HG03097 (cell line): ENCODE measurements around the gene GALNT15.
A peak's percentile ranks its signal among the peaks of the same experiment; 100 is the strongest.

Experiments
- ATAC-seq: cut with Tn5 transposase; IDR thresholded peaks from one replicate; pipeline ENCODE4 v1.9.1; 2021; ENCODE audit not compliant: unreplicated experiment, low FRiP score

The GALNT15 gene

DNA sequence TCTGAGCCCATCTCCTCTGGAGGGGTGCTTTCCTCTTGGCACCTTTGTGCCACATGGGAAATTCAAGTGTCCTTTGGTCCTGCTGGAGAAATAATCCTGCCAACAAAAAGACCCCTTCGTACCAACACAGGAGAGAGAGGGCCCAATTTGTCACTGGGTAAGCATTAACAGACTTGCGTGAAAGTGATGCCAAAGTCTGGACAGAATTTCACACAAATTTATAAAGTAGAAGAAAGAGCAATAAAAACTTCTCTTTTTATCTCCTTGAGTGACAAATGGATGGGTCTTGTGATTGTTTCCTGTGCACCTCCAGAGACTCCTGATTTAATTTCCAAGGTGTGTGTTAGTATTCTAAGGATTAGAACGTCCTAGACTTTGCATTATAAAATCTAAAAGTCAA, 75.4 kb downstream of the GALNT15 start:
- ATAC-seq = no peak

DNA sequence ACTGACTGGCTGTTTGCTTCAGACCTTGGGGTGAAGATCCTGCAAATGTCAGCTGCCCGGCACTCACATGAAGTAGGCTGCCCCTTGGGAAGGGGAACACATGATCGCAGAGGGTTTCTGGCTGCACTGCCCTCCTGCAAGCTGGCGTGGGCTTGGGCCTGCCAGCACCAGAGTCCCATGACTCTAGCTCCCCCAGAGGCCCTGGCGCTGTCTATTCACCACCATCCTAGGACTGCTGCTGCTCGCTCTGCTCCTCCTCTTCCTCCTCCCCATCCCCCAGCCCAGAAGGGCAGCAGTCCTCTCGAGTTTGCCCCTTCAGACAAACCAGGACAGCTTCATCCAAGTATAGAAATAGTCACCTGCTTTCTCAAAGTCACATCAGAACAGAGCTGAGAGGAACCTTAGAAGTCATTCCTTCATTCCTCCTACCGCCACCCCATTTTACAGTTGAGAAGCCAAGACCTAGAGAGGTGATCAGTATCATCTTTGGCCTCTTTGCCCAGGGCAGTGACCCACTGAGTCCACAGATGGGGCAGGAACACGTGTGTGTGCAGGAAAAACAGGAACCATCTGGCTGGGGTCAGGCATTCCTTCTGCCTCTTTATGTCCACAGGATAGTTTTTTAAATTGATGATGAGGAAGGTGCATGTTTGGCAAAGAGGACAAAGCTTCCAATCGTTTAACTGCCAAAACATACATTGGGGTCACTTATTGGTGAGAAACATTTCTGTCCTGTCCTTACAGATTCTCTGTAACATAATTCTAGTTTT, 77.0 kb downstream of the GALNT15 start:
- no peak for ATAC-seq

GRCh38 chr3:16252243-16252978, 77.9 kb downstream of the GALNT15 start:
- no peak for ATAC-seq

GRCh38 chr3:16252988-16253387, 78.5 kb downstream of the GALNT15 start:
- ATAC-seq = no peak

DNA sequence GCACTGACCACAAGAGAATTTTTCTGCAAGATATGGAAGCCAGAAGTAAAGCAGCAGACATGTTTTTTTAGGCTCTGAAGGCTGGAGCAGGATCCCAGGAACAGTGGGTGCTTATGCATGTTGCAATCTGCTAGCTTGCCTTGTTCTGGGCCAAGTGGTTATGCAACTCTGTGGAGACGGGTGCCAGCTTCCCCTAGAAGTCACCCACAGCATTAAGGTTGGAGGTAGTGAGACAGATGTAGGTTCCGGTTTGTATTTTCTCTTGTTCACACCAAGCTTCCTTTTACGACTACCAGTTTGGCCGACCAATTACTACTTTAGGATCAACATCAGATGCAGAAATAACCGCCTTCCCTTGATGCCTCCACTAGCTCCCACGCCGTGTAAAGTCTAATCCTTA, 79.1 kb downstream of the GALNT15 start:
- ATAC-seq = no peak

GRCh38 chr3:16254916-16255315, 80.4 kb downstream of the GALNT15 start:
- no peak for ATAC-seq

- ATAC-seq = no peak
These were observed 80.8 kb downstream of the GALNT15 start for GRCh38 chr3:16255326-16255725.

GRCh38 chr3:16255726-16256125, 81.2 kb downstream of the GALNT15 start:
- no peak for ATAC-seq

GRCh38 chr3:16257309-16257708, 82.8 kb downstream of the GALNT15 start:
- no peak for ATAC-seq

GRCh38 chr3:16258177-16258576, 83.7 kb downstream of the GALNT15 start:
- no peak for ATAC-seq

GRCh38 chr3:16258866-16259265, 84.4 kb downstream of the GALNT15 start:
- no peak for ATAC-seq

GRCh38 chr3:16260046-16260445, 85.6 kb downstream of the GALNT15 start:
- ATAC-seq = no peak

GRCh38 chr3:16262174-16262573, 87.7 kb downstream of the GALNT15 start:
- ATAC-seq = no peak

DNA sequence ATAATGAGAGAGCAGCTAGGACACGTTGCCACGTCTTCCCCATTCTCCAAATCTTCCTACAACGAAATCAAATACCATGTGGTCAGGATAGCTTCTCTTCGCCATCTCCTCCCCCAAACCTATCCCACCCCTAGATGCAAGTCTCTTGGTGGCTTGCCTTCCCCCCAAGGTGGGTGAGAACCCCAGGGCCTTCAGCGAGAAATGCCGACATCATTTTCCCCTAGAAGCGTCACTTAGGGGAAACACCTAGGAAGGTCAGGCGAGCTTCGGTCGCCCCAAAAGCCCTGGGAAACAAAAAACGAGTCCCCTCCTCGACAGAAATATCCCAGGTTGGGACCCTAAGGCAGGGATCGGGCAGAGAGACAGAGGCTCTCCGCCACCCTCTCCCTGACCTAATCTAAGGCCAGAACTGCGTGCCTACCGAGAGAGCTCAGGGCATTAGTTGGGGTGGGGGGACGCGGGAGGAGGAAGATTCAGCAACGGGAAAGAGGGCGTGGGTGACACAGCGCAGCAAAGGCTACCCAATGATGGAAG, 89.8 kb downstream of the GALNT15 start:
- ATAC-seq = no peak

DNA sequence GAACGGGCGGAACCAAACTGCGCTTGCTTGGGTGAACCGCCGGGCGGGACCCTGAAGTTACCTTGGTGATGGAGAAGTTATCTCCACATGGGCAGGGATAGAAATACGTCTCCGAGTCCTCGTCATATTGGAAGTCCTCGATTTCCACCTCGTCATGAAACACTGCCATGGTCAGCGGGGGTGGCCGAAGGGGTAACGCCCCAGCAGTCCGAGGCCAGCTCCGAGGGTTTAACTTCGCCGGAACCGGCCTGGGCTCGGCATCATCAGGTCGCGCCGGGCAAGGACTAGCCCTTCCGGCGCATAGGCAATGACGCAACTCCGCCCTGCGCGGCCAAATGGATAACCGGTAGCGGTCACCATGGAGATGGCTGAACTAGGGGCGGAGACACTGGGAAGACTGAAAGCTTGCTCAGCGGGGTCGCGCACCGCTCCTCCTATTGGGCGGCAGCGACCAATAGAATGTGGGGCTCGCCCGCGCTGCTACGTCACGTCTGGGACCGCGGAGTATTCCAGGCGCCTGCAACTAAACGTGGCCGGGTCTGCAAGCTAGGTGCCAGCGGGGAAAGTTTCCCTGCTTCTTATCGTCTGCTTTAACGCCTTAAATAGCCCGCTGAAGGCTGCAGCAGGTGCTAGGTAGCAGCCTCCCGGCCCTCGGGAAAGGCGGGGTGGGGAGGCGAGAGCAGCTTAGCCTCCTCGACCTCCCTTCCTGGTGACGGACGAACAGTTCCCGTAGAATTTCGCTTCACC, 90.4 kb downstream of the GALNT15 start, which contains the start of the genes DPH3 and OXNAD1:
Gene DPH3, minus strand, starts transcription at position 236 of the 747 bp plus-strand sequence. Its CDS starts 67 bp downstream, at position 169.
Gene OXNAD1, plus strand, starts transcription at position 505 of the 747 bp plus-strand sequence. CDS start 5,741 bp downstream, outside the sequence.
- peak; percentile 96 for ATAC-seq

GRCh38 chr3:16265455-16265786, 90.9 kb downstream of the GALNT15 start:
- ATAC-seq = no peak

- no peak for ATAC-seq
These were observed 92.2 kb downstream of the GALNT15 start for GRCh38 chr3:16266714-16267113.

DNA sequence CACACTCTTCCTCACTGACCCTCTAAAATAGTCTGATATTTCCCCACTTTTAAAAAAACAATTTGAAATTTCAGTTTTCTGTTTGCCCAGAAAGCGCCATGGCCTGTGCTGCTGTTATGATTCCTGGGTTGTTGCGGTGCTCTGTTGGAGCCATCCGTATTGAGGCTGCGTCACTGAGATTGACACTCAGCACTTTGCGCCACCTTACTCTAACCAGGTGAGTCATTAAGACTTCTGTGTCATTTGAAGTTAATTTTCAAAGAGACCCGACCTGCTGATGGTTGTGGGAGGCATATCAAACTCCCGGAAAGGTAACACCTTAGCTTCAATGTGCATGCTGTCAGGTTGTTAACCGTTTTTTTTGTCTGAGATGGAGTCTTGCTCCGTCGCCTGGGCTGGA, 96.4 kb downstream of the GALNT15 start:
- ATAC-seq = no peak

DNA sequence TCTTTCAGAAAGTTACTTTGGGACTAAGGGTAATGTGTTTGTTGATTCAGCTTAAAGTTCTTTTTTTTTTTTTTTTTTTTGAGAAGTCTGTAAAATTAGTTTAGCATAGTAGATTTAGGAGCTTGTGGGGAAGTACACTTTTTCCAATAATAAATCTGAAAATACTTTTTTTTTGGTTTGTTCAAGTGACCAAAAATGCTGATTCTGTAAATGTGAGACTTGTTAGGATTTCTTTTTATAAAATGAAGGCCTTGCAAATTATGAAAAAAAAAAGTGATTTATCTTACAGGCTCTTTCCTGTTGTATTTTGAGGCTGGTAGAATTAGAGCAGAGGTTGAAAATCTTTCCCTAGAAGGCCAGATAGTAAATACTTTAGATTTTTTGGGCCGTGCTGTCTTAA, 98.1 kb downstream of the GALNT15 start:
- no peak for ATAC-seq

- no peak for ATAC-seq
These were observed 99.4 kb downstream of the GALNT15 start for GRCh38 chr3:16273867-16274266.

GRCh38 chr3:16277471-16277870, 103.0 kb downstream of the GALNT15 start:
- ATAC-seq = no peak
